GM18873 (cell line): ENCODE results near the gene TAF5L.
"Not testable (repeated sequence)": the region's sequence is repeated elsewhere in the genome, so short reads cannot be mapped to it uniquely, and the experiment has no call there.

Source experiments
- ATAC-seq: cut with Tn5 transposase; IDR thresholded peaks from one replicate; pipeline ENCODE4 v1.9.1; 2021; ENCODE audit warnings: mild to moderate bottlenecking, moderate library complexity, moderate number of reproducible peaks; ENCODE audit not compliant: unreplicated experiment, low FRiP score

Gene TAF5L

DNA sequence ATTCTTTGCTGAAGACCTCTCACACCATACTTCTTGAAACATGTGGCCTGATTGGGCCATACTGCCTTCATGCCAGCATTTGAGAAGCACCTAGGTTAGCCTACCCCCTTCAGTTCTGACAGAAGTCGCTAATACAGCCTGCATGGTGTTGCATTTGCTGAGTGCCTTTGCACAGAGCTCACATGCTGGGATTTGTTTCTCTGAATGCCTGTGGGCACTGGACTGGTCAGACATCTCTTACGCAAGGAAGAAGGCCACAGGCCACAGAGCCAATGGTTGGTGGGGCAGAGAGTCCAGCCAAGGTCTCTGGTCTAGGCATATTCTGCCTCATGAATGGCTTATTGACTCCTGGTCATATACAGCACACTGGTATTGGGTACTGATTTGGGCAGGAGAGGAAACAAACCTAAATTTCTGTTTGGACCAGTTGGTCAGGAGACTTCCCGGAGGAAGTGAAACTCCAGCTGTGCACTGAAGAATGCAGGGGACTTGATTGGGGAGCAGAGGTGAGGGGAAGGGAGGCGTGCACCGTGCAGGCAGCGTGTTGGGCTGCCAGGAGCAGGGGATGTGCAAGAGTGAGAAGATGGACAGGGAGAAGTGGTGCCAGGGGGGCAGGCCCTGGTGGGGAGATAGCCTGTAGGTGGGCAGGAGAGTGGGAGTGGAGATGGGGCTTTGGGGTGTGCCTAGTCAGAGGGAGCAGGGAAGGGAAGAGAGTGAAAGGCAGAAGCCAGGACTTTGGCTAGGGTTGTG is 18.2 kb upstream of the TAF5L start:
- ATAC-seq: no peak

- ATAC-seq: no peak
Measured at GRCh38 chr1:229642970-229643369, 17.0 kb upstream of the TAF5L start.

DNA sequence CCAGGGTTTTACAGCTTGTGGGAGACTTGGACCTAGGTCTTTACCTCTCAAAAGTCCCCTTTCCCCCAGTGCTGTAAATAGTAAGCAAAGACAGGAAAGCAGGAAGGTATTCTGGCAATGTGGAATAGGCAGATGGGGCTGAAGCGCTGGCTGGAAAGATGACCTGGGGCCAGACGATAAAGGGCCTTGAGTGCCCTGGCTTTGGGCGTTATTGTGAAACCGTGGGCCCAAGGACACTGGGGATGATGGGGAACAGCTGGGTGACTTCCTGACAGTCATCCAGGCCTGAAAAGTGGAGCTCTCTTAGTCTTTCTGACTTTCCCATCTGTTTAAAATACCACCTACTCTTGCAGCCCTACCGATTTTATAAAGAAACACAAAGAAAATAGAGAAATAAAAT is 16.5 kb upstream of the TAF5L start:
- ATAC-seq: no peak

- ATAC-seq: no peak
Measured at GRCh38 chr1:229641306-229641705, 15.4 kb upstream of the TAF5L start.

DNA sequence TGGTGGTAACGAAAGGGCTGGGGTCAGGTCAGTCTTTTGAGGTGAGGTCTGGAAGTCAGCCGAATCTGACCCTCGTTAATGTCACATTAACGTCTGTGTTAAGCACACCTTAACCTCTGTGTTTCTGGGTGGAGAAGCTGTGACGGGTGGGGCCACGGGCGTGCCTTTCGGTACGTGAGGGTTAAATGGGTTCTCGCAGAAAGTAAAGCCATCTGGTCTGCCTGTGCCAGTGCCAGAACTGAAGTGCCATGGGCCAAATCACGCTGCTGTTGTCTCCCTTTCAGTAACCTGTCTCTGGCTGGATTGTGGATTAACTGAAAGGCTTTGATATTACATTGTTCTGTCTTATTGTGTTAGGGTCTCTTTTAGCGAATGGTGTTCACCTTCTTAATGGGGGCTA is 14.5 kb upstream of the TAF5L start:
- no peak for ATAC-seq

GRCh38 chr1:229637746-229638145 is 11.8 kb upstream of the TAF5L start:
- no peak for ATAC-seq

- ATAC-seq: no peak
Measured at GRCh38 chr1:229636042-229636441, 10.1 kb upstream of the TAF5L start.

DNA sequence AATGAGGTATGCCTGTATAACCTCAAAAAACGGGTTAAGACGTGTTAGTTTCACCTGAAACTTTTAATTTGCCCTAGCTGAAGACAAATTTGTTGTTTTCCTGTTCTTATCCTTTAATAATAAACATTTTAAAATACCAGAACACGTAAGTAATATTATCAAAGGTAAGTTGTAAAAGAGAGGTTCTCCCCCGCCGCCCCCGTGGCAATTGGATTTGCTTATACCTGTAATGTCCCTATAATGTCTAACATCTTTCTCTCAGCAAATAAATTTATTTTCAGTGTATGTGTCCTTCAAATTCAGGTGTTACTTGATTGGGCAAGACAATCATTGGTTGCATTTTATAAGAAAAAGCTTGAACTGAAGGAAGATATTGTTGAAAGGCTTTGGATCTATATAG is 6.0 kb upstream of the TAF5L start:
- ATAC-seq: no peak

DNA sequence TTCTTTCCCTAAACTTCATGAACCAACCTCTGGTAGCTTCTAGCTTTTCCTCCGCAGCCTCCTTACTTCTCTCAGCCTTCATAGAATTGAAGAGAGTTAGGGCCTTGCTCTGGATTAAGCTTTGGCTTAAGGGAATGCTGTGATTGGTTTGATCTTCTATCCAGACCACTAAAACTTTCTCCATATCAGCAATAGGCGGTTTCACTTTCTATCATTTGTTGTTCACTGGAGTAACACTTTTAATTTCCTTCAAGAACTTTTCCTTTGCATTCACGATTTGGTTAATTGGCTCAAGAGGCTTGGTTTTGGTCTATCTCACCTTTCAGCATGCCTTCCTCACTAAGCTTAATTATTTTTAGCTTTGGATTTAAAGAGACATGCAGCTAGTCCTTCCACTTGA is 5.2 kb upstream of the TAF5L start:
- no peak for ATAC-seq

- no peak for ATAC-seq
Measured at GRCh38 chr1:229629261-229629660, 3.3 kb upstream of the TAF5L start.

DNA sequence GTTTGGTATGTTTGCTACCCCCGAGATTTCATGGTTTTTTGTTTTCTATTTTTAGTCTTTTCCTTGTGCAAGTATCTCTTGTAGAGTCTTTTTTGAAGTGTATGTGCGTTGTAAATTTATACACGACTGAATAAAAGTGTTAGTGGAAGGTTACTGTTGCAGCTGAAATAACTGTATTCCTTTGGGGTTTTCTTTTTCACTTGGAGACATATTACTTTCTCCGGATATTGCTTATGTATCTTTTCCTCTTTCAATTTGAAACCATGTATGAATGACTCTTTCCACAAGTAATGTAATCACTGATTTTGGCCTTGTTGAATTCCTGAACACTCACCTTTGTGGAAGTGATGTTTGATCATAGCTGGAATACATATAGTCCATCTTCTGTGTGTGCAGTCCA is 1.1 kb upstream of the TAF5L start:
- no peak for ATAC-seq

GRCh38 chr1:229625071-229625914 is 629 bp downstream of the TAF5L start:
- ATAC-seq: no peak

DNA sequence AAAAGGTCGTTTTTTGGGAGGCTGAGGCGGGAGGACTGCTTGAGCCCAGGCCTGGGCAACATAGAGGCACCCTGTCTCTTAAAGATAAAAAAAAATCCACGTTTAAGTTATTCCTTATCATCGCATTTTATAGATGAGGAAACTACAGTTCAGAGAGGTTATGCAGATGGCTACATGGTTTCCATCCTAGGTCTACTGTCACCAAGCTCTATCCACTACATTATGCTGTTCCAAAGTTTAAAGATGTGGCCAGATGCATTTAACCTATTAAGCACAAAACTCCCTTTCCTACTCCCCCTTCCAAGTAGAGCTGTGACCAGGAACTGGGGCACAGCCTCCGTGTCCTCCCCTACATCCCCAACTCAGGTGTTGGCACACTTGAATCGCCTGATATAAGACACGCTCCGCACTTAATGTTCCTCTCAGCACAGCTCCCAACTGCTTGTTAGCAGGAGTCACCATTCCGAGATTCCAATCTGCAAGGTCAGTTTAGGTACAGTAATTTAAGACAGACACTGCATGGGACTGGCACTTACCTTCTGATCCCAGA is 1.3 kb downstream of the TAF5L start:
- no peak for ATAC-seq

DNA sequence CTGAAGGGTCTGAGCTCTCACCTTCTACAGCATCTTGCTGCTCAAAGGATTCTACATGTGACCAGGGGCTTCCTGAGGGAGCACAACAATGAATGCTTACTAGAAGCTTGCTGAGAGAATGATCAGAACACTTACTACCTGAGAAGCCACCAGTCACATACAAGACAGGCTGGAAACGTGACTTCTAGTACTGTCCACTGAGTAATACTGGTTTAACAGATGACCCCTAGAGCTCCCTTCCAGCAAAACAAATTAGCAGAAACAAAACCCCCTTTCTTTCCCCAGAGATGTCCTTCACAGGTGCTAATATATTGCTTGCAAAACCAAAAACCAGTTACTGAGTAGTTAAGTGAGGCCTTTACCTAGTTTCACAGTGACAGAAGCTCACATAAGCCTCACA is 2.1 kb downstream of the TAF5L start:
- ATAC-seq: no peak

DNA sequence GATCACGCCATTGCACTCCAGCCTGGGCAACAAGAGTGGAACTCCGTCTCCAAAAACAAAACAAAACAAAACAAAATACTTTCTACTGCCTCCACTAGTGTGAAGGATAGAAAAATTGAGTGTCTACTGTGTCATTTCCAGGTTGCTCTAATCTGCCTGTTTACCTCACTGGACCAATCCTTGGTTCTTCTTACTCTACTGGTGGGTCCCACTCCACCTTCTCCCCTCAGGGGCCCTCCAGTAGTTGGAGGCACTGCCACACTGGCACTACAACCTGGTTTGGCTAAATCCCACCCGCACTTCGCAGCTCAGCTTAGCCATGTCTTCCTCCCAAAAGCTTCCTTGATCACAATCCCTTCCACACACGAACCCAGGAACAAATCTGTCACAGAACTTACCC is 2.7 kb downstream of the TAF5L start:
- ATAC-seq: no peak

DNA sequence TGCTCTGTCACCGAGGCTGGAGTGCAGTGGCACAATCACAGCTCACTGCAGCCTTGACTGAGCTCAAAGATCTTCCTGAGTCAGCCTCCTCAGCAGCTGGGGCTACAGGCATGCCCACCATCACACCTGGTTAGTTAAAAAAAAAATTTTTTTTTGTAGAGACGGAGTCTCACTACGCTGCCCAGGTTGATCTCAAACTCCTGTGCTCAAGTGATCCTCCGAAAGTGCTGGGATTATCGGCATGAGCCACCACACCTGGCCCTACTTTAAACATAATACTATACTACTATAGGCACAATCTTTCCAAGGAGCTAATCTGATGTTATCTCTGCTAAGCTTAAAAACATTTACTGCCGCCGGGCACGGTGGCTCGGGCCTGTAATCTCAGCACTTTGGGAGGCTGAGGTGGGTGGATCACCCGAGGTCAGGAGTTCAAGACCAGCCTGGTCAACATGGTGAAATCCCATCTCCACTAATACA is 3.2 kb downstream of the TAF5L start:
- ATAC-seq: not testable (repeated sequence)

DNA sequence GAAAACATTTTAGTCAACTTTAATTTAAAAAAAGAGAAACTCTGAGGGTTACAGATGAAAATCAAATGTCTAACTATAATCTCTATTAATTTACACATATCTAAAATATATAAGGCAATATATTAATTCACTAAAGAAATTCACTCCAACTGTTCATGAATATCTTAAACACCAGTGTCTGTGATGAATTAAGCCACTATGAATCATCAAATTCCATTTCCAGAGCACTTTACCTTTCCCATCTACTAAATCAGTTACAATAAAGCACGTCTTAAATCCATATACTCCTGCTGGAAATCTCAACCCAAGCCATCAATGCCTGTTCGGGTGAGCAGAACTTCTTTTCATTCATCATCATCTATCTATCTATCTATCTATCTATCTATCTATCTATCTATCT is 4.3 kb downstream of the TAF5L start:
- no peak for ATAC-seq

DNA sequence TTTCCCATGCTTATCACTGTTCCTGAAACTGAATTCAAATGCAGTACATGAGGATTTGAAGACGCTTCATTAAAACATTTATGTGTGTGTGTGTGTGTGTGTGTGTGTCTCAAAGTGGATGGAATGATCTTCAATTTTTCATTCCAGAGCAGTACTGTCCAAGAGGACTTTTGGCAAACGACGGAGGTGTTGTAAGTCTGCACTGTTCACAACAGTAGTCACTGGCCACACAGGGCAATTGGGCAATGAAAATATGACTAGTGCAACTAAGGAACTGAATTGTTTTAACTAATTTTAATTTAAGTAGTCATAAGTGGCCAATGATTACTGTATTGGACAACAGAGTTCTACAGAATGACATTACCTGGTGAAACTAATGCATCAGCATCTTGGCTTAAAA is 5.0 kb downstream of the TAF5L start:
- no peak for ATAC-seq

DNA sequence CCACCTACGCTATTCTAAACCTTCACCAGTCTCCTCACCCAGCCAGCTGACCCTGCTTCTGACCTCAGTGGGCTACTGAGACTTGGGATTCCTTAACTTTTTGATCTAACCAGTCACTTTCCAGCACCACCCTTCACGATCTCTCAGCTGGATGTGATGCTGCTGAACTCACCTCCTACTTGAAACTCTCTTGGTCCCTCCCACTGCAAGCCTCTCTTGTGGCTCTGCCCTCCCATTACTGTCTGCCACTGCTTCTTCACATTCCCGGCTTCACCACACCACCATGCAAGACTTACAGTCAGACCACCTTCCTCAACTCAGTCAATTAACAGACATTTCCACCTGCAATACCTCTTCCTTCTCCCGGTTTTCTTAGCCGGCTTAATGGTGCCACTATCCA is 6.3 kb downstream of the TAF5L start:
- no peak for ATAC-seq

DNA sequence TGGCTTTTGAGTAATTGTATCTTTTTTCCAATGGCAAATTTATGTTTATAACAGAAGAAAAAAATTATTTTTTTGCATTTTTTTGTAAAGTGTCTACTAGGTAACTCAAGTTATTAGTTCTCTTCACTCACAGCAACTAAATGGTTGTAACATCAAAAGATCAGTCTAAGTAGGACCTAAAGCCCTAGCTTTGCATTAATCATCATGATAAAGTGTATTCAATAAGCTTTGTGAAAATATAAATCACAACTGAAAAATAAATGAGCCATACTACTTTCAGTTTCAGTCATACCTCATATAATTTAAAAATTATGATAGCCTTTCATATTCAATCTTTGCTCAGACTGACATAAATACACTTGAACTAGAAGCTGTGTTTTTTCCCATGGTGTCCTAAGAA is 6.9 kb downstream of the TAF5L start:
- ATAC-seq: no peak

DNA sequence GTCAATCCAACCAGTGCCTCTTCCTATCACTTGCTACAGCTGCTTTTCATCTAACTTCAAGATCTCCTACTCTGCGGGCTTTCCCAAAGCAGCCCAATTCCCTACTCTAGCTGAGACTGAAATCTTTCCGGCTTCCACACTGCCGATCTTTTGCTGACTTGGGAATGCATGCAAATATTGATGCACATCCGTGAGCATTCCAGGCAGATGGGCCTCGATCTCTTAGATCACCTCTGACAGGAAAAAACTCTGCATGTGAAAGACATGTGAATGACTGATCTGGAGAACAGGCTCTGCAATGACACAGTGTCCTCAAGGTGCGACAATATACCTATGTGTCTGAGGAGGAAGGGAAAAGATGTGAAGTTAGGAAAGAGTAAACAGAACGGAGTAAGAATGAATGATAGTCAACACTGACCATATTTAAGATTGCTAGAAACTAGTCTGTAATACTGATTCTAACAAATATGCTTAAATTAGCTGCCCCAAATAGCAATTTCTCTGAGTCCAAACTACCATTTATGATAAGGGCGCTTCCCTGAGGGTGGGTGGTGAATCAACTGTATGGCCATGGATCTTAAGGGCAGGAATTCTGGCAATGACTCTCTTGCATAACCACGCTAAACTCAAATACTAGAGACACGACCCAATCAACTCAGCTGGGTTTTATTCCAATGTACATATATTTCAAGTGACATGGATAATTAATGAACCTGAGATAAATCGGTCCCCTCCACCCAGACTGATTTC is 8.4 kb downstream of the TAF5L start:
- ATAC-seq: no peak
